Measurements from ENCODE around the gene FAM20C. TPM values are rescaled to one million over a fixed set of nuclear protein-coding genes. Genes with fewer than 3 reads are reported as not detected.

The FAM20C gene
- total RNA-seq, 1 donor from 2014 or later = 1.0 TPM

DNA sequence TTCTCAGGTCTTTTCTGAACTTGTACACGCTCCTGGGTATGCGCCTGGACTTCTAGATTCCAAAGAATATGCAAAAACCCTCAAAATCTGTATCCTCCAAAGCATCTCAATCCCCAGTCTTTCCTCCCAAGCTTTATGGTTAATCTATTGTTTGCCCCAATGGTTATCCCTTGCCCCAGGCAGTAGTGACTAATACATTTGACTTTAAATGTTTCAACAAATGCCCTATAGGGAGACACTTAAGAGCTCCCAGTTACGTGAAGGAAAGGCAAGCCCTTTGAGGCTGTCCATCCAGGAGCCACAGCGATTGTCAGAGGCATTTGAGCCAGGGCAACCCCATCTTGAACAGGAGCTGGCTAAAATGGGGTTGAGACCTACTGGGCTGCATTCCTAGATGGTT, 84.9 kb downstream of the FAM20C start:
- no peak overlapping the region for H3K27ac Mint-ChIP-seq
- no peaks in the 10 kb centered on the region for H3K27me3 Mint-ChIP-seq
- H3K36me3 Mint-ChIP-seq (ENCODE audit: low read depth) = no peaks in the 10 kb centered on the region
- intact Hi-C loops (cut with micrococcal nuclease) = no loop called here
- peaks cover 3% of the 10 kb centered on the region for H3K9me3 Mint-ChIP-seq
- DNase-seq = no peak
- no peak overlapping the region for H3K4me3 Mint-ChIP-seq
- no peaks in the 10 kb centered on the region for H3K4me1 Mint-ChIP-seq

DNA sequence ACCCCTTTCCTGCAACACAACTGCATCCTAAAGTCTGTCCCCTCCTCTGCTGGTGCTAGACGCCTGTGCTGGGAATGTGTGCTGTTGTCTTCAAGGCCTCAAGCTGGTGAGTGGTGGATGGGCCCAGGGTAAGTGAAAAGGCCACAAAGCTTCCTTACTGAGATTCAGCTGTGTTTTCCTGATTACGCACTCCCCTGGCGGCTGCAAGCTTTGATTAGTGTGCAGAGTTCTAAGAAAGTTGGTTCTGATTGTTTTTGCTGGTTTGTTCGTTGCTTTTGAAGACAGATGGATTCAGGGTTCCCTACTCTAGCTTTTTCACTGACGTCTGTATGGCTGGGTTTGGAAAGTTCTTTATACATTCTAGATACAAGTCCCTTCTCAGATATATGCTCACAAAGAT, 85.7 kb downstream of the FAM20C start:
- no peak overlapping the region for H3K27ac Mint-ChIP-seq
- H3K4me1 Mint-ChIP-seq = no peaks in the 10 kb centered on the region
- intact Hi-C loops (cut with micrococcal nuclease) = no loop called here
- H3K36me3 Mint-ChIP-seq (ENCODE audit: low read depth) = no peaks in the 10 kb centered on the region
- peaks cover under 1% of the 10 kb centered on the region for H3K9me3 Mint-ChIP-seq
- no peak for DNase-seq
- H3K27me3 Mint-ChIP-seq = no peaks in the 10 kb centered on the region
- H3K4me3 Mint-ChIP-seq = no peak overlapping the region

DNA sequence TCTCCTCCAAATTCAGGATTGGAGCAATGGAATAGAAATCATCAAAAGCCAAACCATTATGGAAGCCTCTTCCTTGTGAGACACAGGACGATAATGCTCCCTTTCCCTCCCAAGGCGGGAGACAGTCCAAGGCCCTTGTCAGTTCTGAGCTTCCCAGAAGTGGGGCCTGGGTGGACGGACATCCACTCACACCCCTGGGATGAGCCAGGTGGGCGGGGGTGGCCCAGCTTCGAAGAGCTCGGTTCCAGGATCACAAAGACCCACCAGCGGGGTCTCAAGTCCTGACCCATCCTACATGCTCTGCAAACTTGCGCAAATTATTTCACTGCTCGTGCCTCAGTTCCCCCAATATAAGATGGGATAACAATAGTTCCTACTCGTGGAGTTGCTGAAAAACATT, 87.5 kb downstream of the FAM20C start:
- intact Hi-C loops (cut with micrococcal nuclease) = no loop called here
- no peaks in the 10 kb centered on the region for H3K4me1 Mint-ChIP-seq
- no peak for DNase-seq
- no peaks in the 10 kb centered on the region for H3K9me3 Mint-ChIP-seq
- no peak overlapping the region for H3K27ac Mint-ChIP-seq
- no peaks in the 10 kb centered on the region for H3K36me3 Mint-ChIP-seq (ENCODE audit: low read depth)
- H3K4me3 Mint-ChIP-seq = no peak overlapping the region
- no peaks in the 10 kb centered on the region for H3K27me3 Mint-ChIP-seq

DNA sequence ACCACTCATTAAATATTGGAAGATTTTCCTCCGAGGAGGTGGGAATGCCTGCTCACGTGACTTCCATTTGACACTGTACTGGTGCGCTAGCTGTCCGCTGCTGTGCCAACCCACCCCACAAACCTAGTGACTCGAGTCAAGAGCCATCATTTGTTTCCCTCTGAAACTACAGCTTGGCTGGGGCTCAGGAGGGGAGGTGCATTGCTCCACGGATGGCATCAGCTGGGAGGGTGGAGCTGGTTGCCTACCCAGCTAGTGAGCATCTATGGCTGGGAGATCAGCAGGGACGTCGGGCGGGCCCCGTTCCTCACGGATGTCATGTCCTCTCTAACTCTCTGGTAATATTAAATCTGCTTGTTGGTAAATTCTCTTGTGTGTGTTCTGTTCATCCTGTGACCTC, 88.1 kb downstream of the FAM20C start:
- Mint-ChIP-seq H3K27ac (no peak overlapping the region), H3K9me3 (no peaks in the 10 kb centered on the region), H3K27me3 (no peaks in the 10 kb centered on the region), H3K4me3 (no peak overlapping the region), H3K36me3 (ENCODE audit: low read depth) (no peaks in the 10 kb centered on the region), H3K4me1 (no peaks in the 10 kb centered on the region)
- intact Hi-C loops (cut with micrococcal nuclease) = no loop called here
- no peak for DNase-seq

DNA sequence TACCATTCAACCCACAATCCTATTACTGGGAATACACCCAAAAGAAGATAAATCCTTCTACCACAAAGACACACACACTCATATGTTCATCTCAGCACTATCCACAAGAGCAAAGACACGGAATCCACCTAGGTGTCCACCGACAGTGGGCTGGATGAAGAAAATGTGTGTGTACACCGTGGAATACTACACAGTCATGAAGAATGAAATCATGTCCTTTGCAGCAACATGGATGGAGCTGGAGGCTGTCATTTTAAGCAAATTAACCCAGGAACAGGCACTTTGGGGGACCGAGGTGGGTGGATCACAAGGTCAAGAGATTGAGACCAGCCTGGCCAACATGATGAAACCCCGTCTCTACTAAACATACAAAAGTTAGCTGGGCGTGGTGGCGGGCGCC, 89.3 kb downstream of the FAM20C start:
- no peaks in the 10 kb centered on the region for H3K27me3 Mint-ChIP-seq
- no peaks in the 10 kb centered on the region for H3K4me1 Mint-ChIP-seq
- intact Hi-C loops (cut with micrococcal nuclease) = no loop called here
- DNase-seq = no peak
- no peaks in the 10 kb centered on the region for H3K9me3 Mint-ChIP-seq
- H3K4me3 Mint-ChIP-seq = no peak overlapping the region
- H3K36me3 Mint-ChIP-seq (ENCODE audit: low read depth) = no peaks in the 10 kb centered on the region
- no peak overlapping the region for H3K27ac Mint-ChIP-seq

DNA sequence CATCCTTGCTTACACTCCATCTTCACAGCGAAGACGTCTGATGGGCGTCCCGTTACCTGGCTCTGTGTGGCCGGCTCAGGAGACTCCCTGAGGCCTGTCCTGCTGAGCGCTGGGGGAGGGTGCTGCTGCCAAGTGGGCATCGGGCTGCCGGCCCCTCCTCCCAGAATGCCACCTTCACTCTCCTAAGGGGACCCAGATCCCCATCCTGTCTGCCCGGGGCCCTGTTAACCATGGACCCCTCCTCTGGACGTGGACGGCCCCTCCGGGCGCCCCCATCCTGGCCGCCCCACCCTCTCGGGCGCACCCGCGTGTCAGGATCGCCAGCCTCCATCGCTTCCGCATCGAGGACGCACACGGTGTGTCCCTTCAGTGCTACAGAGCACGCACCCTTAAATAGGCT, 90.2 kb downstream of the FAM20C start:
- Mint-ChIP-seq H3K4me3 (no peak overlapping the region), H3K27me3 (peaks cover 2% of the 10 kb centered on the region), H3K36me3 (ENCODE audit: low read depth) (no peaks in the 10 kb centered on the region), H3K27ac (no peak overlapping the region), H3K4me1 (no peaks in the 10 kb centered on the region), H3K9me3 (no peaks in the 10 kb centered on the region)
- DNase-seq = no peak
- intact Hi-C loops (cut with micrococcal nuclease) = no loop called here

DNA sequence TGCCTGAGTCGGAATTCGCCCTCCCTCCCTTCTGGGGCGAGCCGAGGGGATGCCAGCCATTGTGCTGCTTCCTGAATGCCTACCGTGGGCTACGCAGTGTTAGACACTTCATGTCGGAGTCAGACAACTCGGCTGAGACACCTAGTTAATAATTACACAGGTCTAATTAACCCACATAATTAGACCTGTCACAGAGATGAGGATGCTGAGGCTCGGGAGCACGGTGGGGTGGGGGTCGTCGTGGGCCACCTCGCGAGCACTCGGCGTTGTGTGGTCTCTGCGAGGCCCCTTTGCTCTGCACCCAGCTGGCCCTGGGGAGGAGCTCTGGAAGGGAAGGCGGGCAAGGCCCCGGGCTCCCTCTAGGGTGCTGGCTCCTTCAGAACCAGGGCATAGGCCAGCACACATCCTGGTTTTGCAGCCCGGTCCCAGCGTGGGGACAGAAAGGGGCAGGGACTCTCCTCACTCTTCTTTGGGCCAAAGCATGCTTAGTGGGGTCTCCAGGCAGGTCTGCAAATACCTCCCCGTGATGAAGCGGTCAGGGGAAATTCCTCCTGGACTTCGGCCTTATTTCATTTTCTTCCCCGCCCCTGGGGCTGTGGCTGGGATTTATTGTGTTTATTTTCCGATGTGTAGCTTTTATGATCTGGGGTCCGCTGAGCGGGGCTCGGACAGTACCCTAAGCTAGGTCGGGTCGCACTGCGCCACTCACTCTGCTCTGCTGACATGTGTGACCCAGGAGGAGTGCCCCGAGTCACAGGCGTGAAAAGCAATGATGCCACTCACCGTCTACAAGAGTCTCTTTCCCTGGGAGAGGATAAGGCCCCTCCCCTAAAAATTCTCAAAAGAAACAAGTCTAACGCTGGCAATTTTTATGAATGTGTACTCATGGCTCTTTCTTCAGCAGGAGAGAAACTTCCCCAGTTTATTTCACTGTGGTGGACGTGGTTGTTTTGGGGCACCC, 92.7 kb downstream of the FAM20C start:
- Mint-ChIP-seq H3K27me3 (peaks cover 12% of the 10 kb centered on the region), H3K4me3 (no peak overlapping the region), H3K27ac (no peak overlapping the region), H3K9me3 (no peaks in the 10 kb centered on the region), H3K36me3 (ENCODE audit: low read depth) (no peaks in the 10 kb centered on the region), H3K4me1 (no peaks in the 10 kb centered on the region)
- intact Hi-C loops (cut with micrococcal nuclease) = no loop called here
- DNase-seq = no peak

DNA sequence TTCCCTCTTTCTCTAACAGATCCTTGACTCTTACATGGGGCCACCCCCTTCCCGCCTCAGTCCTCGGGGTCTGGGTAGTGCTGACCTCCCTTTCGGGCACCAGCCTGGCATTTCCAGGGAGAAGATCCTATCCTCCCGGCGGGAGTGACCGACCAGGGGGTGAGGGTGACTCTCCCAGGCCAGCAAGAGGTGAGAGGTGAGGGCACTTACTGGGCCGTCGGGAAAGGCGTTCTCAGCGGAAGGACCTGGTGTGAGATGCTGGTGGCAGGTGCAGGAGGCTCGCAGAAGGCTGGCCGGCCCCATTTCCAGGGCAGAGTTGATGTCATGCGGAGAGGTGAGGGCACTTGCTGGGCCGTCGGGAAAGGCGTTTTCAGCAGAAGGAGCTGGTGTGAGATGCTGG, 93.4 kb downstream of the FAM20C start:
- Mint-ChIP-seq H3K36me3 (ENCODE audit: low read depth) (no peaks in the 10 kb centered on the region), H3K27ac (no peak overlapping the region), H3K4me3 (no peak overlapping the region), H3K27me3 (peaks cover 14% of the 10 kb centered on the region), H3K9me3 (no peaks in the 10 kb centered on the region), H3K4me1 (no peaks in the 10 kb centered on the region)
- DNase-seq = no peak
- intact Hi-C loops (cut with micrococcal nuclease) = no loop called here

DNA sequence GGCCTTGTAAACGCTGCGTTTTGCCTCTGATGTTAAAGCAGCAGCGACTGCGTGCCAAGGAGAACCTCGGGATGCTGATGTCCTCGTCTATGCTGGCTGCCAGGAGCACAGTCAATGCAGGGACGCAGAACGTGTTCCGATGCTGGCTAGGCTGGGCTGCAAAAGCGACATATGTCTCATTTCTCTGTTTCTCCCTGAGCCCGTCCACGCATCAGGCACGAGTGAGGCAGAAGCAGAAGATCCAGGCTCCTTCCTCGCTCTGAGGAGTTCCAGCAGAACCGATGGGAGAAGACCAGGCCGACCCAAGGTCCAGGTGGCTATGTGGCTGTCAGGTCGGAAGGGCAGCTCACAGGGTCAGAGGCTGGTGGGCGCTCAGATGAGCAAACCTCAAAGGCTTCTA, 93.9 kb downstream of the FAM20C start:
- H3K36me3 Mint-ChIP-seq (ENCODE audit: low read depth) = no peaks in the 10 kb centered on the region
- DNase-seq = no peak
- intact Hi-C loops (cut with micrococcal nuclease) = no loop called here
- no peaks in the 10 kb centered on the region for H3K4me1 Mint-ChIP-seq
- H3K27ac Mint-ChIP-seq = no peak overlapping the region
- H3K27me3 Mint-ChIP-seq = peaks cover 15% of the 10 kb centered on the region
- no peaks in the 10 kb centered on the region for H3K9me3 Mint-ChIP-seq
- H3K4me3 Mint-ChIP-seq = no peak overlapping the region

DNA sequence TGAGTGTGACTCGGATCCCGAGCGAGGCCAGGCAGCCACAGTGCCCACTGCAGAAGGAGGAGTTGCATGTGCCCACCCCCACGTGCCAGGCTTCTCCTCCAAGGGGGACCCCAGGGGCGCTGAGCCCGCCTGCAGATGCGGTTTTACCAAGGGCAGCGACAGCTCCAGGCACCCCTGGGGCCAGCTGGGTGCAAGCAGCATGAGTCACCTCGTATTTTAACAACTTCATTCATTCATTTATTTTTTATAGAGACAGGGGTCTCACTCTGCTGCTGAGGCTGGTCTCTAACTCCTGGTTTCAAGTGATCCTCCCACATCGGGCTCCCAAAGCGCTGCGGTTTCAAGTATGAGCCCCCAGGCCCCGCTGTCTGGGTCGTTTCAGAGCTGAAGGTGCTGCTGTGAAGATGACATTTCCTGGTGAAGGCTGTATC, 96.3 kb downstream of the FAM20C start:
- DNase-seq = no peak
- Mint-ChIP-seq H3K4me3 (no peak overlapping the region), H3K36me3 (ENCODE audit: low read depth) (no peaks in the 10 kb centered on the region), H3K27me3 (peaks cover 29% of the 10 kb centered on the region), H3K9me3 (no peaks in the 10 kb centered on the region), H3K27ac (no peak overlapping the region), H3K4me1 (no peaks in the 10 kb centered on the region)
- intact Hi-C loops (cut with micrococcal nuclease) = no loop called here

DNA sequence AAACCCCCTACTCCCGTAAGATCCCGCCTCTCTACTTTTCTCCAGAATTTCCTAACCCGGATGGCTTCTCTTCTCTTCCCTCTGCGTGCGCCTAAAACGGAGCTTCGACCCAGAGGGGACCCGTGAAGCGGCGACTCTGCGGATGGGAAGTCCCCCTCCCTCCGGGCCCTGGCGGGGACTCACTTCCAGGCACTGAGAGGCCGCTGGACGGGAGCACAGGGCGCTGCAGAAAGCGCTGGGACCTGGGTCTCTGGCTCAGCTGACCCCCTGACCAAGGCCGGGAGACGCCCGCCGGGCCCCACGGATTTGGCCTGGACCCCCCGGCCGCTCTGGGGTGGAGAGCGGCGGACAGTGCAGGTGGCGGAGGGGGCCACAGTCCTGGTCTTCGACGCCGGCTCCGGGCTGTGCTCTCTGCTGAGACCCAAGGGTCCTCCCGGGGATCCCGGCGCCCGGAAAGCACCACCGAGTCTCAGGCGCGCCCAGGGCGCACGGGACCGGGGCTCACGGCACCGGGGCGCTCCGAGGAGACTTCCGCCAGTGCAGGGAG, 96.9 kb downstream of the FAM20C start:
- H3K27me3 Mint-ChIP-seq = peaks cover 29% of the 10 kb centered on the region
- intact Hi-C loops (cut with micrococcal nuclease) = no loop called here

DNA sequence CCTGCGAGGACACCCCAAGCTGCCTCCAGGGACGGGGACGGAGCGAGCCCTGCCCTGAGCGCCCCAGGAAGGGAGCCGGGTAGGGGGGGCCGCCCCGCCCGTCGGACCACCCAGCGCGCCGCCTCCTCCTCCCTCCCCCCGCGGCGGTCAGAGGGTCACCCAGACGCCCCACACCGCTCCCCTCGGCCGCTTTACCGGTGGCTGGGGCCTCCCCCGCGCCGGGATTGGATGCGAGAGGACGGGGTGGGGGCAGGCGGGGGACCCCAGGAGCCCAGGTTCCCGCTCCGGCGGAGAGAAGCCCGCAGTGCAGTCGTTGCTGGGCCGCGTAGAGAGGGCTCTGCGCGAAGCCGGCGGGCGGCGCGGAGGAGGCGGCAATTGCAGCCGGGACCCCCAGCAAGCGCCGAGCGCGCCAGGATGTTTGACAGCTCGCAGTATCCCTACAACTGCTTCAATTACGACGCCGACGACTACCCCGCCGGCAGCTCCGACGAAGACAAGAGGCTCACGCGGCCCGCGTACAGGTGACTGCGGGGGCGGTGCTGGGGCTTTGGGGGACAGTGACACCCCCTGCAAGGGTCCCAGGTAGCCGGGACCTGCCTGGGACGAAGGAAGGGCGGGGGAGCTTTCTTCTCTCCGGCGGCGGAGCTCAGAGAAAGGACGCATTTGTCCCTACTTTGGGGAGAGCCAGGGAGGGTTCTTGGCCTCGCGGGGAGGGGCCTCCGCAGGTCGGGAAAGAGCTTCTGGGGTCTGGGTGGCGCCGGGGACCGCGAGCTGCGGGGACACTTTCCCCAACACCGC, 97.6 kb downstream of the FAM20C start, which contains the start of gene FOXL3:
TSS of gene FOXL3 (plus strand) at position 415 of the 798 bp plus-strand sequence. CDS start at position 415, 0 bp downstream.
- Mint-ChIP-seq H3K27me3 (peaks cover 29% of the 10 kb centered on the region), H3K9me3 (no peaks in the 10 kb centered on the region)
- intact Hi-C loops (cut with micrococcal nuclease) = no loop called here

More for the DNA sequence above, 96.9 kb downstream of the FAM20C start:
- H3K9me3 Mint-ChIP-seq = no peaks in the 10 kb centered on the region
- H3K4me1 Mint-ChIP-seq = no peaks in the 10 kb centered on the region
- no peak overlapping the region for H3K4me3 Mint-ChIP-seq
- no peak overlapping the region for H3K27ac Mint-ChIP-seq
- H3K36me3 Mint-ChIP-seq (ENCODE audit: low read depth) = no peaks in the 10 kb centered on the region
- no peak for DNase-seq

DNA sequence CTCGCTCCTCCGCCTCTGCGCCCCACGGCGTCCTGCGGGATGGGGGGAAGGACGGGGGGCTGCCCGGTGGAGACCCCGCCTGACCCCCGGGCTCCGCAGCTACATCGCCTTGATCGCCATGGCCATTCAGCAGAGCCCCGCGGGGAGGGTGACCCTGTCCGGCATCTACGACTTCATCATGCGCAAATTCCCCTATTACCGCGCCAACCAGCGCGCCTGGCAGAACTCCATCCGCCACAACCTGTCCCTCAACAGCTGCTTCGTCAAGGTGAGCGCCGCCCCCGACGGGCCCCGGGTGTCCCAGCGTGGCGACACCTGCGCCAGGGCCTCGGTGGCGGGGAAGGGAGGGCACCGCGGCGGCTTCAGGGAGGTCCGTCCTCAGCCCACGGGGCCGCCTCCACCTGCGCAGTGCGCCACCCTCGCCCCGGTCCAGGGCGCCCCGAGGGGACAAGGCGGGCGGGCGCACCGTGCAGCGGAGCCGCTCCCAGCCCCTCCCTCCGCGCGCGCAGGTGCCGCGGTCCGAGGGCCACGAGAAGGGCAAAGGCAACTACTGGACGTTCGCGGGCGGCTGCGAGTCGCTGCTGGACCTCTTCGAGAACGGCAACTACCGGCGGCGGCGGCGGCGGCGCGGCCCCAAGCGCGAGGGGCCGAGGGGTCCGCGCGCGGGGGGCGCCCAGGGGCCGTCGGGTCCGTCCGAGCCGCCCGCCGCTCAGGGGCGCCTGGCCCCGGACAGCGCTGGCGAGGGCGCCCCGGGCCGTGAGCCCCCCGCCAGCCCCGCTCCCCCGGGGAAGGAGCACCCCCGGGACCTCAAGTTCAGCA, 98.4 kb downstream of the FAM20C start:
- Mint-ChIP-seq H3K36me3 (ENCODE audit: low read depth) (no peaks in the 10 kb centered on the region), H3K27ac (no peak overlapping the region), H3K9me3 (no peaks in the 10 kb centered on the region), H3K4me1 (no peaks in the 10 kb centered on the region), H3K4me3 (no peak overlapping the region), H3K27me3 (peaks cover 29% of the 10 kb centered on the region)
- DNase-seq = no peak
- intact Hi-C loops (cut with micrococcal nuclease) = no loop called here

More for the DNA sequence above, 97.6 kb downstream of the FAM20C start, which contains the start of gene FOXL3:
- Mint-ChIP-seq H3K4me1 (no peaks in the 10 kb centered on the region), H3K27ac (no peak within 1 kb of the TSS), H3K4me3 (no peak within 1 kb of the TSS), H3K36me3 (ENCODE audit: low read depth) (no peaks in the 10 kb centered on the region)
- DNase-seq = no peak
